ENCODE results near the gene AQP12B. TPM values are rescaled to one million over a fixed set of nuclear protein-coding genes. Genes with fewer than 3 reads are reported as not detected.

AQP12B gene
- polyA plus RNA-seq, 1 donor (not counting 4 experiments of a cell fraction or from before 2014, with no cell fraction given), result not detected

DNA sequence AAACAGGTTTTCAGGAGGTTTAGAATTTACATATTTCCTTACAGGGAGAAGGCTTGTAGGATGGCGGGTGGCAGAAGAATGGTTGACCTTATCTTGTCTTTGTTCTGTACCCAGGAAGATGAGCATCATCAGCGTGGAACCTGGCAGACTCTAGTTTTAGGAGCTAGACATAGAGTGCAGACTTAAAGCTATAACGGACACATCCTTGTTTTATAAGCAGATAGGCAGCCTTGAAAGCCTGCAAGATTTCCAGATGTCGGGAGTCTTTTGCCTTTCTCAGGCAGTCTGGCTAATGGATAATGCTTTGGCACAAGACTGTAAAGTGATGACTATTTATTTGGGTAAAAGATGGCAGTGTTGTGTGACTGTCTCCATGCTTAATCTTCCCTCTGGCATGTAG lies 11.7 kb downstream of the AQP12B start:
- Histone ChIP-seq H3K9me1 (ENCODE audit: control insufficient read depth, extremely low read depth, insufficient read depth, low read length) (no peaks in the 10 kb centered on the region), H3K9ac (ENCODE audit: control insufficient read depth, extremely low read depth, insufficient read depth, low read length) (no peak overlapping the region), H2AFZ (ENCODE audit: control insufficient read depth, low read length) (no peak overlapping the region), H3K36me3 (ENCODE audit: control insufficient read depth in 2 of 2, extremely low read depth in 1 of 2, insufficient read depth in 2 of 2, low read length in 2 of 2) (no peaks in the 10 kb centered on the region), H3K27me3 (ENCODE audit: control insufficient read depth, extremely low read depth, insufficient read depth, low read length) (peaks cover 28% of the 10 kb centered on the region), H3K27ac (ENCODE audit: control insufficient read depth, insufficient read depth, low read length) (no peak overlapping the region), H3K4me3 (ENCODE audit: control insufficient read depth in 2 of 3, extremely low read depth in 1 of 3, insufficient read depth in 2 of 3, low read depth in 1 of 3, low read length in 3 of 3) (no peak overlapping the region), H3K79me2 (ENCODE audit: control insufficient read depth, insufficient read depth, low read length) (no peaks in the 10 kb centered on the region), H3K4me1 (ENCODE audit: control insufficient read depth, extremely low read depth, insufficient read depth, low read length) (no peaks in the 10 kb centered on the region), H3K4me2 (ENCODE audit: control insufficient read depth, extremely low read depth, insufficient read depth, low read depth, low read length) (no peak overlapping the region), H3K9me3 (ENCODE audit: control insufficient read depth, low read depth, low read length) (no peaks in the 10 kb centered on the region), H4K20me1 (ENCODE audit: control insufficient read depth, extremely low read depth, insufficient read depth, low read length) (no peaks in the 10 kb centered on the region)
- TF ChIP-seq EZH2 (IDR thresholded peaks at IDR 0.05; ENCODE audit: low read length), result no peak
- TF ChIP-seq, protein P1, sequence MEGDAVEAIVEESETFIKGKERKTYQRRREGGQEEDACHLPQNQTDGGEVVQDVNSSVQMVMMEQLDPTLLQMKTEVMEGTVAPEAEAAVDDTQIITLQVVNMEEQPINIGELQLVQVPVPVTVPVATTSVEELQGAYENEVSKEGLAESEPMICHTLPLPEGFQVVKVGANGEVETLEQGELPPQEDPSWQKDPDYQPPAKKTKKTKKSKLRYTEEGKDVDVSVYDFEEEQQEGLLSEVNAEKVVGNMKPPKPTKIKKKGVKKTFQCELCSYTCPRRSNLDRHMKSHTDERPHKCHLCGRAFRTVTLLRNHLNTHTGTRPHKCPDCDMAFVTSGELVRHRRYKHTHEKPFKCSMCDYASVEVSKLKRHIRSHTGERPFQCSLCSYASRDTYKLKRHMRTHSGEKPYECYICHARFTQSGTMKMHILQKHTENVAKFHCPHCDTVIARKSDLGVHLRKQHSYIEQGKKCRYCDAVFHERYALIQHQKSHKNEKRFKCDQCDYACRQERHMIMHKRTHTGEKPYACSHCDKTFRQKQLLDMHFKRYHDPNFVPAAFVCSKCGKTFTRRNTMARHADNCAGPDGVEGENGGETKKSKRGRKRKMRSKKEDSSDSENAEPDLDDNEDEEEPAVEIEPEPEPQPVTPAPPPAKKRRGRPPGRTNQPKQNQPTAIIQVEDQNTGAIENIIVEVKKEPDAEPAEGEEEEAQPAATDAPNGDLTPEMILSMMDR (optimal IDR thresholded peaks at IDR 0.05 in 1 of 3, IDR thresholded peaks at IDR 0.05 in 1 of 3, conservative IDR thresholded peaks at IDR 0.05 in 1 of 3; ENCODE audit: extremely low read depth in 1 of 3, insufficient read depth in 2 of 3, low read length in 3 of 3), result no peak
- FAIRE-seq (no peak), DNase-seq (ENCODE audit: low read depth, low spot score) (no peak)
- dilution Hi-C loops (cut with MboI; ENCODE audit: extremely low pct_ligation_motif_present, low sequenced_read_pairs), result no loop called here

- Histone ChIP-seq H3K9me3 (ENCODE audit: control insufficient read depth, low read depth, low read length) (no peaks in the 10 kb centered on the region), H3K36me3 (ENCODE audit: control insufficient read depth in 2 of 2, extremely low read depth in 1 of 2, insufficient read depth in 2 of 2, low read length in 2 of 2) (no peaks in the 10 kb centered on the region), H4K20me1 (ENCODE audit: control insufficient read depth, extremely low read depth, insufficient read depth, low read length) (no peaks in the 10 kb centered on the region), H3K4me1 (ENCODE audit: control insufficient read depth, extremely low read depth, insufficient read depth, low read length) (no peaks in the 10 kb centered on the region), H3K79me2 (ENCODE audit: control insufficient read depth, insufficient read depth, low read length) (no peaks in the 10 kb centered on the region), H3K9me1 (ENCODE audit: control insufficient read depth, extremely low read depth, insufficient read depth, low read length) (no peaks in the 10 kb centered on the region), H3K4me2 (ENCODE audit: control insufficient read depth, extremely low read depth, insufficient read depth, low read depth, low read length) (no peak overlapping the region), H3K4me3 (ENCODE audit: control insufficient read depth in 2 of 3, extremely low read depth in 1 of 3, insufficient read depth in 2 of 3, low read depth in 1 of 3, low read length in 3 of 3) (no peak overlapping the region), H3K27ac (ENCODE audit: control insufficient read depth, insufficient read depth, low read length) (no peak overlapping the region), H3K9ac (ENCODE audit: control insufficient read depth, extremely low read depth, insufficient read depth, low read length) (no peak overlapping the region), H3K27me3 (ENCODE audit: control insufficient read depth, extremely low read depth, insufficient read depth, low read length) (peaks cover 28% of the 10 kb centered on the region), H2AFZ (ENCODE audit: control insufficient read depth, low read length) (no peak overlapping the region)
- TF ChIP-seq, protein P1 (optimal IDR thresholded peaks at IDR 0.05 in 1 of 3, IDR thresholded peaks at IDR 0.05 in 1 of 3, conservative IDR thresholded peaks at IDR 0.05 in 1 of 3; ENCODE audit: extremely low read depth in 1 of 3, insufficient read depth in 2 of 3, low read length in 3 of 3), result no peak
- no peak for TF ChIP-seq EZH2 (IDR thresholded peaks at IDR 0.05; ENCODE audit: low read length)
- no peak for DNase-seq (ENCODE audit: low read depth, low spot score)
- FAIRE-seq, result no peak
- dilution Hi-C loops (cut with MboI; ENCODE audit: extremely low pct_ligation_motif_present, low sequenced_read_pairs), result no loop called here
Observed at GRCh38 chr2:240670402-240670801, 12.3 kb downstream of the AQP12B start.
